Liver (tissue), 3 donors: ENCODE data around the gene SCEL.

Experiments used
- EGR1 ChIP-seq, 2 donors: IDR thresholded peaks; 2 replicates each; pipeline ENCODE4 v1.6.1; 2016 to 2018; ENCODE audit warnings: antibody characterized with exemption in 2 of 2, low read depth in 2 of 2
- FOXA1 ChIP-seq: IDR thresholded peaks from 2 replicates; pipeline ENCODE4 v1.6.1; 2016; ENCODE audit warnings: antibody characterized with exemption
- GABPA ChIP-seq, 2 donors: IDR thresholded peaks in 1 of 2; conservative IDR thresholded peaks in 1 of 2; 2 replicates each; pipeline ENCODE4 v1.6.1; 2016; ENCODE audit warnings: antibody characterized with exemption in 2 of 2, mild to moderate bottlenecking in 1 of 2, moderate library complexity in 1 of 2
- HNF4G ChIP-seq: IDR thresholded peaks from 2 replicates; pipeline ENCODE4 v1.6.1; 2016; ENCODE audit warnings: antibody characterized with exemption
- JUND ChIP-seq, 2 donors: IDR thresholded peaks; 2 replicates each; pipeline ENCODE4 v1.6.1; 2016; ENCODE audit warnings: antibody characterized with exemption in 2 of 2
- RAD21 ChIP-seq, 2 donors: IDR thresholded peaks; 2 replicates each; pipeline ENCODE4 v1.6.1; 2016; ENCODE audit warnings: antibody characterized with exemption in 2 of 2, mild to moderate bottlenecking in 2 of 2
- REST ChIP-seq: IDR thresholded peaks from 2 replicates; pipeline ENCODE4 v1.6.1; 2016; ENCODE audit warnings: antibody characterized with exemption, mild to moderate bottlenecking
- SP1 ChIP-seq: IDR thresholded peaks from 2 replicates; pipeline ENCODE4 v1.6.1; 2018; ENCODE audit warnings: antibody characterized with exemption, mild to moderate bottlenecking
- TAF1 ChIP-seq: conservative IDR thresholded peaks from 2 replicates; pipeline ENCODE4 v1.6.1; 2016; ENCODE audit warnings: antibody characterized with exemption, mild to moderate bottlenecking
- YY1 ChIP-seq: IDR thresholded peaks from 2 replicates; pipeline ENCODE4 v1.6.1; 2016; ENCODE audit warnings: antibody characterized with exemption, mild to moderate bottlenecking
- ZBTB33 ChIP-seq: IDR thresholded peaks from 2 replicates; pipeline ENCODE4 v1.6.1; 2016; ENCODE audit warnings: antibody characterized with exemption
- TF ChIP-seq, protein P1 (sequence below): fragments of 150-350 bp; IDR thresholded peaks from 2 replicates; pipeline ENCODE4 v1.5.1; 2017; ENCODE audit warnings: improper control_type of control experiment, low read depth, low read length; ENCODE audit not compliant: missing input control
- TF ChIP-seq, protein P2 (sequence below): IDR thresholded peaks from 2 replicates; pipeline ENCODE4 v1.6.1; 2016; ENCODE audit warnings: antibody characterized with exemption
- donor health status: healthy.
- donor health status: healthy.

DNA sequence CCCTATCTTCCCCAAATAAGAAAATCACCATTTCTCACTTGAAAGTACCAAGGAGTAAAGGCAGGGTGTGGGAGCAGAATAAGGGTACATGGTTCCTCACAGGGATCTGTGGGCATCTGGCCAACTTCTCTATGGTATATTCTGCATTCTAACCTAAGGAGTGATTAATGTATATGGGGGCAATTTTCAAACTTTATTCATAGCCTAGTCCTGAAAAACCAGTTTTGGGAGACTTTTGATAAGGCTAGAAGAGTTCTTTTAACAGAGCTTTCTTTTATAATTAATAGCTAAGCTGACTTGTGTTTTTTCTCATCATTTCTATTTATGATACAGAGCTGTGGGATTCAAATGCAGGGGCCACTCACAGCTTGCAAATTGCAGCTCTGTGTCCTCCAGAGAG, 852 bp downstream of the SCEL start:
- TF ChIP-seq REST (no peak), JUND (IDR thresholded peaks at IDR 0.05) (no peak), TAF1 (no peak), YY1 (no peak), GABPA (IDR thresholded peaks at IDR 0.05 in 1 of 2, conservative IDR thresholded peaks at IDR 0.05 in 1 of 2) (no peak), HNF4G (no peak), FOXA1 (no peak), ZBTB33 (no peak), SP1 (no peak), EGR1 (IDR thresholded peaks at IDR 0.05; ENCODE audit: low read depth in 2 of 2) (no peak), RAD21 (IDR thresholded peaks at IDR 0.05) (no peak)
- TF ChIP-seq, protein P1, sequence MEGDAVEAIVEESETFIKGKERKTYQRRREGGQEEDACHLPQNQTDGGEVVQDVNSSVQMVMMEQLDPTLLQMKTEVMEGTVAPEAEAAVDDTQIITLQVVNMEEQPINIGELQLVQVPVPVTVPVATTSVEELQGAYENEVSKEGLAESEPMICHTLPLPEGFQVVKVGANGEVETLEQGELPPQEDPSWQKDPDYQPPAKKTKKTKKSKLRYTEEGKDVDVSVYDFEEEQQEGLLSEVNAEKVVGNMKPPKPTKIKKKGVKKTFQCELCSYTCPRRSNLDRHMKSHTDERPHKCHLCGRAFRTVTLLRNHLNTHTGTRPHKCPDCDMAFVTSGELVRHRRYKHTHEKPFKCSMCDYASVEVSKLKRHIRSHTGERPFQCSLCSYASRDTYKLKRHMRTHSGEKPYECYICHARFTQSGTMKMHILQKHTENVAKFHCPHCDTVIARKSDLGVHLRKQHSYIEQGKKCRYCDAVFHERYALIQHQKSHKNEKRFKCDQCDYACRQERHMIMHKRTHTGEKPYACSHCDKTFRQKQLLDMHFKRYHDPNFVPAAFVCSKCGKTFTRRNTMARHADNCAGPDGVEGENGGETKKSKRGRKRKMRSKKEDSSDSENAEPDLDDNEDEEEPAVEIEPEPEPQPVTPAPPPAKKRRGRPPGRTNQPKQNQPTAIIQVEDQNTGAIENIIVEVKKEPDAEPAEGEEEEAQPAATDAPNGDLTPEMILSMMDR: no peak
- TF ChIP-seq, protein P2, sequence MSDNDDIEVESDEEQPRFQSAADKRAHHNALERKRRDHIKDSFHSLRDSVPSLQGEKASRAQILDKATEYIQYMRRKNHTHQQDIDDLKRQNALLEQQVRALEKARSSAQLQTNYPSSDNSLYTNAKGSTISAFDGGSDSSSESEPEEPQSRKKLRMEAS: no peak
